ENCODE measurements around the gene CHRNG.

DNA sequence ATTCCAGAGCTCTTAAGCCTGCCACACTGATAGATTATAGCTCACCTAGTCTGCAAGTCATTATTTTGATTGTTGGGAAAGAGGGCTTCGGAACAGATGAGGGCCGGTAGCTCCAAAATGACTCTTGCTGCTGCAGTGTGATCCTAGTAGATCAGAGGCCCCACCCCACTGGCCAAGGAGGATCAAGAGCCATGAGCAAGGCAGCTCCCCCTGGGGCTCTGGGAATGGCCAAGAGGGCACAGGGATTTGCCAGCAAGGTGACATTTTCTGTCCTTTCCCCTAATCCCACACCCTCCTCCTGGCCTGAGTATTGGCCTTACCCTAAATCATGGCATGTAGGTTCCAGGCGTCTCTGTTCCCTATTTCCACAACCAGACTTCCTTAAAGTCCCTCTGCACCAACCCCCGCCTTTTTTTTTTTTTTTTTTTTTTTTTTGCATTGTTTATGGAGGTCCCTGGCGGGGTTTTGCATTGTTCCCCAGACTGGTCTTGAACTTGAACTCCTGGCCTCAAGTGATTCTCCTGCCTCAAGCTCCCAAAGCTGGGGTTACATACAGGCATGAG is 47.5 kb downstream of the CHRNG start:
- TF ChIP-seq CTCF (conservative IDR thresholded peaks at IDR 0.05; ENCODE audit: low read length) (no peak), EZH2phosphoT487 (IDR thresholded peaks at IDR 0.05; ENCODE audit: borderline replicate concordance) (no peak)

Measured in Loucy (cell line).